NK-92 (cell line): Measurements from ENCODE around the gene CLIC1.
"Not testable (repeated sequence)": the region's sequence is repeated elsewhere in the genome, so short reads cannot be mapped to it uniquely, and the experiment has no call there.

Experiments
- DNase-seq: peaks from one replicate; lab custom pipeline; 2025; ENCODE audit not compliant: unreplicated experiment; lab: John Stamatoyannopoulos, UW

Gene CLIC1

GRCh38 chr6:31723980-31724691 lies 12.2 kb downstream of the CLIC1 start:
- DNase-seq, result no peak

DNA sequence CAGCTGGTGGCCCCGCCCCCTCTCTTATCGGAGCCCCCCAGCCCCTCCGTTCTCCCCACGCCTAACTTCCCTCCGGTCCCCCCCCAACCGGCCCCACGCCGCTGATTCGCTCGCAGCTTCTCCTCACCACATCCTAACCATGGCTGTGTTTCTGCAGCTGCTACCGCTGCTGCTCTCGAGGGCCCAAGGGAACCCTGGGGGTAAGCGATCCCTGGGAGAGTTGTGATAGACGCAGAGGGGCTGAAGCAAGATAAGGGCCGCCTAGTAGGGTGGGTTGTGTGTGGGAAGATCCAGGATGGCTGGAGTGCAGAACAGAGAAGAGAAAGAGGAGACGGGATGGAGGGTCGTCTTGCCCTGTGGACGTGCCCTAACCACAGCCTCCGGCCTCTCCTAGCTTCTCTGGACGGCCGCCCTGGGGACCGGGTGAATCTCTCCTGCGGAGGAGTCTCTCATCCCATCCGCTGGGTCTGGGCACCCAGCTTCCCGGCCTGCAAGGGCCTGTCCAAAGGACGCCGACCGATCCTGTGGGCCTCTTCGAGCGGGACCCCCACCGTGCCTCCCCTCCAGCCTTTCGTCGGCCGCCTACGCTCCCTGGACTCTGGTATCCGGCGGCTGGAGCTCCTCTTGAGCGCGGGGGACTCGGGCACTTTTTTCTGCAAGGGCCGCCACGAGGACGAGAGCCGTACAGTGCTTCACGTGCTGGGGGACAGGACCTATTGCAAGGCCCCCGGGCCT lies 12.9 kb downstream of the CLIC1 start, which contains the start of gene MPIG6B:
TSS of gene MPIG6B (plus strand) at position 129 of the 735 bp plus-strand sequence. CDS start at position 140, 11 bp downstream.
- no peak for DNase-seq

- no peak for DNase-seq
Observed at GRCh38 chr6:31722173-31722572, 14.2 kb downstream of the CLIC1 start.

DNA sequence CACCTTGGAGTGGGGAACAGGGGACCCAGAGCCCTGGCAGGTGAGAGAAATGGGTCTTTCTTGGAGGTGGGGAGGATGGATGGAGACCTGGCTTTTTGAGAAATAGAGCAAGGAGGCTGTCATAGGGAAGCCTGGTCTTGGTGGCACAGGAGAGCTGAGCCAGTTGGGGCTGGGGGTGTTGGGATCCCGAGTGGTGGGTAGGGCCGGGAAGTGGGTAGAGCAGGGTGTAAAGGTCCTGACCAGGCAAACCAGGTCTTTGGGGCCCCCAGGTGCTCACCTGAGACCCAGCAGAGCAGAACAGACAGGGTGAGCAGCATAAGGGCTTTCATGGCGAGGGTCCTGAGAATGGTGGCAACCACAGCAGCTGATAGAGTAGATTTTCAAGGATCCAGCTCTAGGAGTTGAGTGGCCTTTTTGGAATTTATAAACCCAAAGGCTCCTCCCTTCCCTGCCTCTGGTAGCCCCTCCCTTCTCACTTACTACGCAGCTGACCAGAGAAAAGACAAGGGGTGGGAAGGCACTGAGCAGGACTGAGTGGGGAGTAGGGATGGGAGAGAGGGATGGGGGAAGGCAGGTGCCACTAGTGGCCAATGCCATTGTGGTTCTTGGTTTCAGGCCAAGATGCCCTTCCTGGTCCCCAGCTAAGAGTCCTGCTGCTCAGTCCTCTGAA lies 14.8 kb downstream of the CLIC1 start, which contains the start of gene LY6G6C:
TSS of gene LY6G6C (minus strand) at position 396 of the 670 bp plus-strand sequence. CDS start at position 329, 67 bp downstream.
- no peak for DNase-seq

GRCh38 chr6:31720196-31720770 lies 16.0 kb downstream of the CLIC1 start:
- no peak for DNase-seq

GRCh38 chr6:31719001-31719400 lies 17.3 kb downstream of the CLIC1 start:
- no peak for DNase-seq

- no peak for DNase-seq
Observed at GRCh38 chr6:31718265-31718664, 18.1 kb downstream of the CLIC1 start.

DNA sequence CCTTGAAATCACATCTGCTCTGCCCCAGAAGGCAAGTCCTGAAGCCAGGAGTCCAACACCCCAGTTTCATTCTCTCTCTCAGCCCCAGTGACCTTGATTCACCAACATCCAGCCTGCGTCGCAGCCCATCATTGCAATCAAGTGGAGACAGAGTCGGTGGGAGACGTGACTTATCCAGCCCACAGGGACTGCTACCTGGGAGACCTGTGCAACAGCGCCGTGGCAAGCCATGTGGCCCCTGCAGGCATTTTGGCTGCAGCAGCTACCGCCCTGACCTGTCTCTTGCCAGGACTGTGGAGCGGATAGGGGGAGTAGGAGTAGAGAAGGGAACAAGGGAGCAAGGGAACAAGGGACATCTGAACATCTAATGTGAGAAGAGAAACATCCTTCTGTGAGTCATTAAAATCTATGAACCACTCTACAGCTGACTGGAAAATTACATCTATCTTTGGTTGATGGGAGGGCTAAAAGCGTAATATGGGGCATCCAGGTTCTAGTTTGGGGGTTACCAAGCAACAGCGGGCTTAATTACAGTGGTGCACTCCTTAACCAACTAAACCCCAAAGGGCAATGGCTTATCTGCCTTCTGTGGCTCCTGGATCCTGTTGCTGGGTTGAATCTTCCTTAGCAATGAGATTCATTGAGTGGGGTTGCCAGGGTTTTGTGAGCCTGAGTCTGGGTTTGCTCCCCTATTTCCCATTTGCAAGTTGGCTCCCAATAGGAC lies 18.7 kb downstream of the CLIC1 start:
- DNase-seq, result no peak

- DNase-seq, result no peak
Observed at GRCh38 chr6:31715022-31715958, 21.0 kb downstream of the CLIC1 start, which contains the start of gene LY6G6D. Gene LY6G6D, plus strand, starts transcription at chr6:31715348. Its CDS starts 8 bp downstream, at chr6:31715356.

DNA sequence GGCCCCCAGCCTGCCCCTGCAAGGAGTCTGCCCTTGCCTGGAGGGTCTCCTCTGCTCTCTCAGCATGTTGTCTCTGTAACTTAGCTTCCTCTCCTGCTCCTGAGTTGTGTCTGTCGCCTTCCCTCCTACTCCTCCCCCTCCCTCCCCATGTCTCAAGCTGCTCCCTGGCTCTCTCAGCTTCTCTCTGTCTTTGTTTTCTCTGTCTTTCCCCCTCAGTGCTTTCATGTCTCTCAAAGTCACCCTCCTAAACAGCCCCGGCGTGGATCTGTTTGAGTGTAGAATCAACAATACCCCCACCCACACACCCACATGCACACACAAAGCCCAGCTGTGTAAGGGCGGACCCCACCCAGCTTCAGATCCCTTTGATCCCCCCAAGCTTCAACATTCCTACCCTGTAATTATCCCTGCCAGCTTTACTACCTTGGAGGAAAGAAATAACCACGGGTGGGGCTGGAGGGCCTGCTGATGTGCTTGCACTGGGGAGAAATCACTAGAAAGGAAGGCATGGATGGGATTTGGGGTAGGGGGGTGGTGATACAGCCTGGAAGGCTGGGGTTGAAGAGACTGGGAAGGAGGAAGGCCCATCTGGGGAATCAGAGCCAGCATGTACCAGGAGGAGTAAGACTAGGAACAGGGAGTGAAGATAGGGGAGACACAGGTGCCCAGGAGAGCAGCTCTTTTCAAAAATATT lies 22.2 kb downstream of the CLIC1 start:
- DNase-seq, result no peak

DNA sequence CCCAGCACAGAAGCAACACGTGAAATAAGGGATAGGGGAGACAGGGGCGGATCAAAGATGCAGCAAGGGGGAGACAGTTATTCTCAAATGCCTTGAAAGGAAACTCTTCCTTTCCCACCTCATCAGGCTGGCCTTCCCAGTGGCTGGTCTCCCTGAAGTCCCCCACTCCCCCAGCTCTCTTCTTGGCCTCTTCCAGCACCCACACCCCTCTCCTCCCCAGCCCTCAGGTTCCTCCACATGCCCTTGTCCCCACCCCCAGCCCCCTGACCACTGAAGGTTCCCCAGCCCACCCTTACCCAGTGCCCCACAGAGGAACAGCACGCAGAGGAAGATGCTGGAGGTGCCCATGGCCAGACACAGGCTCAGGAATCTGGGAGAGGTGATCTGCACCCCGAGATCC lies 22.9 kb downstream of the CLIC1 start:
- DNase-seq, result no peak

GRCh38 chr6:31712296-31712695 lies 24.0 kb downstream of the CLIC1 start:
- DNase-seq, result no peak

DNA sequence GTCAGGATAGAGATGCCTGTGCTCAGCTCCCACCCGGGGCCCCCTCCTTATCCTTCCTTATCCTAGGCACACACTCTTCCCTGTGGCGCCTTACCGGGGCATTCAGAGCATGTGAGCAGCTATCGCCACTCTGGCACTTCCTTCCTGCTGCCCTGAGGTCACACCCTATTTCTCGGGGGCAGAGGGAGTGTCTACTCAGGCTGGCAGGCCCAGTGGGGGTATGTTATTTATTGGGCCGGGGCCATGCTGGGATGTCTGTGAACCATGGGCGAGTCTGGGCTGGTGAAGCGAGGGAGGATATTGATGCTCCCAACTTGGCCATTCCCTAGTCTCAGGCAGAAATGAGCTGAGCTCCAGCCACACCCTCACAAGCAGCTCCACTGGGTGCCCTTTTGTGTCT lies 25.1 kb downstream of the CLIC1 start:
- no peak for DNase-seq

- DNase-seq, result no peak
Observed at GRCh38 chr6:31710523-31711219, 25.7 kb downstream of the CLIC1 start.

- not testable (repeated sequence) for DNase-seq
Observed at GRCh38 chr6:31709157-31709556, 27.2 kb downstream of the CLIC1 start.

DNA sequence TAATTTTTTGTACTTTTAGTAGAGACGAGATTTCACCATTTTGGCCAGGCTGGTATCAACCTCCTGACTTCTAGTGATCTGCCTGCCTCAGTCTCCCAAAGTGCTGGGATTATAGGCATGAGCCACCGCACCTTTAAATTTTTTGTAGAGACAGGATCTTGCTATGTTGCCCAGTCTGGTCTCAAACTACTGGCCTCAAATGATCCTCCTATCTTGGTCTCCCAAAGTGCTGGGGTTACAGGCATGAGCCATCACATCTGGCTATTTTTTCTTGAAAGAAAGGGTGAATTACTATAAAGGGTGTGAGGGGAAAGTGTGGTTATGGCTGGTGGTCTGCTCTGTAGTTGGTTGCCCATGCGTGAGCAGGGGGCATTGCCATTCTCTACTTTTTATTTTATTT lies 28.1 kb downstream of the CLIC1 start:
- no peak for DNase-seq

- DNase-seq, result no peak
Observed at GRCh38 chr6:31707701-31708100, 28.6 kb downstream of the CLIC1 start.

DNA sequence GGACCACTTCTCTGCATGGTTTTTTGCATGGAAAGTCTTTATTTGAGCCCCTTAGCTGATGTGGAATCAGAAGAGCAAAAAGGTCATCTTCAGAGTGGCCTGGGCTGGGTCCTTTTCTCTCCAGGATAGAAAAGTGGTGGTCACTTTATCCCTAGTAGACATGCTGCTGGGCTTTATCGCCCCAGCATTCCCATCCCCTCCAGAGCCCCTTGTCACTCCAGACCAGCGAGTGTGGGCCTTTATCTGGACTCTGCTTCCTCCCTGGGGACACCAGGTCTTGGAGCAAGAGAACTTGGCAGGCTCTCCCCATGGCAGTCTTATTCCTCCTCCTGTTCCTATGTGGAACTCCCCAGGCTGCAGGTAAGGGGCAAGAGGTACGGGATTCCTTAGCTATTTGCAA lies 29.7 kb downstream of the CLIC1 start, which contains the start of gene LY6G6F:
TSS of gene LY6G6F (plus strand) at position 268 of the 400 bp plus-strand sequence. CDS start at position 309, 41 bp downstream.
- DNase-seq, result no peak
